ENCODE results near the gene EPB41L2.

GRCh38 chr6:130815200-130816071 lies 247.6 kb downstream of the EPB41L2 start:
- TF ChIP-seq CTCF (conservative IDR thresholded peaks at IDR 0.05; ENCODE audit: low read depth in 2 of 2) (no peak), REST (IDR thresholded peaks at IDR 0.05; ENCODE audit: unreplicated experiment) (no peak), EZH2 (IDR thresholded peaks at IDR 0.05; ENCODE audit: low read depth, unreplicated experiment) (no peak), POLR2AphosphoS5 (IDR thresholded peaks at IDR 0.05; ENCODE audit: low read depth) (no peak), ZNF462 (CRISPR knock-in tag; IDR thresholded peaks at IDR 0.05) (no peak), ZNF114 (CRISPR knock-in tag; IDR thresholded peaks at IDR 0.05) (no peak), JUNB (IDR thresholded peaks at IDR 0.05; ENCODE audit: unreplicated experiment) (no peak), CREB1 (CRISPR knock-in tag; IDR thresholded peaks at IDR 0.05; ENCODE audit: low read depth) (no peak), EZH2phosphoT487 (IDR thresholded peaks at IDR 0.05; ENCODE audit: unreplicated experiment) (no peak), ZNF331 (CRISPR knock-in tag; IDR thresholded peaks at IDR 0.05; ENCODE audit: low read depth) (no peak), NANOG (IDR thresholded peaks at IDR 0.05; ENCODE audit: borderline replicate concordance) (no peak)

Data from GM23338 (cell line).